Keratinocyte (primary cell): ENCODE results near the gene RHOA. TPM values are rescaled to one million over a fixed set of nuclear protein-coding genes. Genes with fewer than 3 reads are reported as not detected.

Experiments used
- DNase-seq: peaks from one replicate; pipeline ENCODE4 v3.0.0-alpha.2; 2011; ENCODE audit warnings: low read depth, missing footprints, low spot score
- FAIRE-seq: peaks from 2 replicates; lab custom pipeline; 2011; peaks lifted over from hg19 to GRCh38; lab: Jason Lieb, UNC
- H2AFZ ChIP-seq: 2 replicates; pipeline ENCODE4 v1.6.0; 2012; ENCODE audit warnings: low read length, control low read depth, inconsistent platforms; ENCODE audit not compliant: control insufficient read depth
- H3K27ac ChIP-seq: 2 replicates; pipeline ENCODE4 v1.5.1; 2011; ENCODE audit warnings: low read length; ENCODE audit not compliant: control insufficient read depth, insufficient read depth
- H3K27me3 ChIP-seq: 3 replicates; pipeline ENCODE4 v1.6.0; 2011; ENCODE audit warnings: low read length; ENCODE audit not compliant: control insufficient read depth, insufficient read depth; ENCODE audit errors: extremely low read depth
- H3K36me3 ChIP-seq, 2 experiments: 2 replicates in 1 of 2; 3 replicates in 1 of 2; pipeline ENCODE4 v1.5.1; 2011; ENCODE audit warnings: low read length in 2 of 2, mild to moderate bottlenecking in 1 of 2; ENCODE audit not compliant: control insufficient read depth in 2 of 2, insufficient read depth in 2 of 2; ENCODE audit errors: extremely low read depth in 1 of 2
- H3K4me1 ChIP-seq: 3 replicates; pipeline ENCODE4 v1.5.1; 2011; ENCODE audit warnings: low read length; ENCODE audit not compliant: control insufficient read depth, insufficient read depth; ENCODE audit errors: extremely low read depth
- H3K4me2 ChIP-seq: 3 replicates; pipeline ENCODE4 v1.6.0; 2011; ENCODE audit warnings: low read depth, low read length; ENCODE audit not compliant: control insufficient read depth, insufficient read depth; ENCODE audit errors: extremely low read depth
- H3K4me3 ChIP-seq, 3 experiments: fragments of 200-600 bp in 1 of 3; sonication (generic) in 1 of 3; 2 replicates in 2 of 3; 3 replicates in 1 of 3; pipeline ENCODE4 v1.5.1; 2011 to 2016; ENCODE audit warnings: low read length in 3 of 3, mild to moderate bottlenecking in 3 of 3, control low read depth in 2 of 3, inconsistent platforms in 1 of 3, low read depth in 1 of 3, mixed read lengths in 1 of 3, mixed run types in 1 of 3, moderate library complexity in 1 of 3; ENCODE audit not compliant: control insufficient read depth in 2 of 3, insufficient read depth in 2 of 3; ENCODE audit errors: extremely low read depth in 1 of 3
- H3K79me2 ChIP-seq: 2 replicates; pipeline ENCODE4 v1.6.0; 2012; ENCODE audit warnings: low read length; ENCODE audit not compliant: control insufficient read depth, insufficient read depth
- H3K9ac ChIP-seq: 3 replicates; pipeline ENCODE4 v1.6.0; 2011; ENCODE audit warnings: low read length; ENCODE audit not compliant: control insufficient read depth, insufficient read depth; ENCODE audit errors: extremely low read depth
- H3K9me1 ChIP-seq: 3 replicates; pipeline ENCODE4 v1.6.0; 2011; ENCODE audit warnings: low read length; ENCODE audit not compliant: control insufficient read depth, insufficient read depth; ENCODE audit errors: extremely low read depth
- H3K9me3 ChIP-seq: 2 replicates; pipeline ENCODE4 v1.5.1; 2012; ENCODE audit warnings: low read depth, low read length; ENCODE audit not compliant: control insufficient read depth
- H4K20me1 ChIP-seq: 3 replicates; pipeline ENCODE4 v1.6.0; 2011; ENCODE audit warnings: low read length; ENCODE audit not compliant: control insufficient read depth, insufficient read depth; ENCODE audit errors: extremely low read depth
- EZH2 ChIP-seq: IDR thresholded peaks from one replicate; pipeline ENCODE4 v1.6.1; 2012; ENCODE audit warnings: inconsistent platforms, mild to moderate bottlenecking, low read length, moderate library complexity
- dilution Hi-C: fragments of 300-500 bp; cut with MboI; formaldehyde crosslinking; loops from one replicate; pipeline ENCODE4 v1.7.0; 2020; ENCODE audit warnings: low sequenced_read_pairs; ENCODE audit not compliant: extremely low pct_ligation_motif_present
- polyA plus RNA-seq, 5 experiments: library from polyadenylated mRNA; depleted of rRNA in 3 of 5; stranded (reverse) in 3 of 5; stranded (forward) in 1 of 5; unstranded in 1 of 5; fragments of >200 nt; gene quantifications; 1 replicate in 1 of 5; 2 replicates in 3 of 5; 3 replicates in 1 of 5; pipeline versions ENCODE4 v1.2.1 to v1.2.3, GENCODE V29; 2011 to 2012; ENCODE audit warnings: missing spikeins in 2 of 5, low read depth in 1 of 5, low replicate concordance in 1 of 5
- TF ChIP-seq, protein P1 (sequence below), 3 experiments: IDR thresholded peaks in 1 of 3; conservative IDR thresholded peaks in 1 of 3; optimal IDR thresholded peaks in 1 of 3; 2 replicates in 2 of 3; 3 replicates in 1 of 3; pipeline versions ENCODE3 to v1.5.1; 2011; ENCODE audit warnings: low read length in 3 of 3, mild to moderate bottlenecking in 3 of 3, moderate library complexity in 2 of 3, control low read depth in 1 of 3, inconsistent platforms in 1 of 3; ENCODE audit not compliant: insufficient read depth in 2 of 3; ENCODE audit errors: extremely low read depth in 1 of 3

Gene RHOA
- polyA plus RNA-seq, 1 donor (not counting 4 experiments of a cell fraction or from before 2014, with no cell fraction given), result 332 TPM

DNA sequence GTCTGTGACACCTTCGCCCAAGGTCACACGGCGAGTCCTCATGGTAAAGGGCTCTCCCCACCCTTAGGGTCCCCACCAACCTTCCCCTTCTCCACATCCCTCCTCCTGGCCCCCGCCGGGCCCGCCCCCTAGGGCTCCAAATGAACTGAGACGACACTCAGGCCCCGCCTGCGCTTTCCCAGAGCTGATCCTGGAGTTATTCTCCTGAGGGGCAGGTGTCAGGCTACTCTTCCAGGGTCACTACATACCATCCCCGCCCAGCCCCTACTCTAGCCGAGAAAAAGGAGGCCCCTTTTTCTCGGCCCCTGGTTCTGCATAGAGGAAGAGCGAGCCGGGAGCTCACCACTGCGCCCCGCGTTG lies 72.2 kb downstream of the RHOA start:
- Histone ChIP-seq H2AFZ (peak overlapping the region; percentile 93), H3K27ac (peak overlapping the region; percentile 76), H3K36me3 (peaks cover 7 to 12% of the 10 kb centered on the region in 2 experiments), H3K4me2 (peak overlapping the region; percentile 95), H3K9me3 (no peaks in the 10 kb centered on the region), H3K9me1 (no peaks in the 10 kb centered on the region), H3K79me2 (peaks cover 45% of the 10 kb centered on the region), H3K4me1 (peaks cover 10% of the 10 kb centered on the region), H3K4me3 (peak overlapping the region; percentile 90 to 91 (median 90)), H3K27me3 (no peaks in the 10 kb centered on the region), H3K9ac (peak overlapping the region; percentile 86), H4K20me1 (no peaks in the 10 kb centered on the region)
- dilution Hi-C loops, result no loop called here
- DNase-seq (no peak), FAIRE-seq (no peak)
- TF ChIP-seq, protein P1, sequence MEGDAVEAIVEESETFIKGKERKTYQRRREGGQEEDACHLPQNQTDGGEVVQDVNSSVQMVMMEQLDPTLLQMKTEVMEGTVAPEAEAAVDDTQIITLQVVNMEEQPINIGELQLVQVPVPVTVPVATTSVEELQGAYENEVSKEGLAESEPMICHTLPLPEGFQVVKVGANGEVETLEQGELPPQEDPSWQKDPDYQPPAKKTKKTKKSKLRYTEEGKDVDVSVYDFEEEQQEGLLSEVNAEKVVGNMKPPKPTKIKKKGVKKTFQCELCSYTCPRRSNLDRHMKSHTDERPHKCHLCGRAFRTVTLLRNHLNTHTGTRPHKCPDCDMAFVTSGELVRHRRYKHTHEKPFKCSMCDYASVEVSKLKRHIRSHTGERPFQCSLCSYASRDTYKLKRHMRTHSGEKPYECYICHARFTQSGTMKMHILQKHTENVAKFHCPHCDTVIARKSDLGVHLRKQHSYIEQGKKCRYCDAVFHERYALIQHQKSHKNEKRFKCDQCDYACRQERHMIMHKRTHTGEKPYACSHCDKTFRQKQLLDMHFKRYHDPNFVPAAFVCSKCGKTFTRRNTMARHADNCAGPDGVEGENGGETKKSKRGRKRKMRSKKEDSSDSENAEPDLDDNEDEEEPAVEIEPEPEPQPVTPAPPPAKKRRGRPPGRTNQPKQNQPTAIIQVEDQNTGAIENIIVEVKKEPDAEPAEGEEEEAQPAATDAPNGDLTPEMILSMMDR (optimal IDR thresholded peaks at IDR 0.05 in 1 of 3, IDR thresholded peaks at IDR 0.05 in 1 of 3, conservative IDR thresholded peaks at IDR 0.05 in 1 of 3; ENCODE audit: extremely low read depth in 1 of 3, insufficient read depth in 2 of 3, low read length in 3 of 3), result no peak
- no peak for TF ChIP-seq EZH2

DNA sequence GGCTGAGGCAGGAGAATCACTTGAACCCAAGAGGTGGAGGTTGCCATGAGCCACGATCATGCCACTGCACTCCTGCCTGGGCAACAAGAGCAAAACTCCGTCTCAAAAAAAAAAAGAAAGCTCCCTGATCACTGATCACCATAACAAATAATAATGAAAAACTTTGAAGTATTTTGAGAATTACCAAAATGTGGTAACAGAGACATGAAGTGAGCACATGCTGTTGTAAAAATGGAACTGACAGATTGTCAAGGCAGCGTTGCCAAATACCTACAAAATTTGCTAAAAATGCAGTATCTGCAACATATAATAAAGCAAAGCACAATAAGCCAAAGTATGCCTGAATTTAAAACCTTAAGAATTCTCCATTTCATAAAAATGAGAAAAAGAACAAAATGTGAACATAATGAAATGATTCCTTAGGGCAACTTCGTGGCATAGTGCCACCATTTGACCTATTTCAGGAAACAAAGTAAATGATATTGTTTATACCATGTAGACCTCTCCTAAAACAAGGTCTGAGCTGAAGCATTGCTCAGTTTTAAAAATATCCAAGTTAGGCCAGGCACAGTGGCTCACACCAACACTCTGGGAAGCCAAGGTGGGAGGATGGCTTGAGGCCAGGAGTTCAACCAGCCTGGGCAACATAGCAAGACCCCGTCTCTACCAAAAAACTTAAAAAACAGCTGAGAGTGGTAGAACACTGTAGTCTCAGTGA lies 77.7 kb downstream of the RHOA start:
- no peak for FAIRE-seq
- H3K36me3 ChIP-seq, result peaks cover 21 to 26% of the 10 kb centered on the region in 2 experiments
- H3K79me2 ChIP-seq, result peaks cover 32% of the 10 kb centered on the region
- H2AFZ ChIP-seq, result no peak overlapping the region
- no peaks in the 10 kb centered on the region for H3K27me3 ChIP-seq
- no peak for DNase-seq
- no peaks in the 10 kb centered on the region for H4K20me1 ChIP-seq
- no peak overlapping the region for H3K27ac ChIP-seq
- H3K4me1 ChIP-seq, result no peaks in the 10 kb centered on the region
- no peak overlapping the region for H3K9ac ChIP-seq
- no peak overlapping the region for H3K4me3 ChIP-seq
- dilution Hi-C loops, result no loop called here
- H3K9me3 ChIP-seq, result no peaks in the 10 kb centered on the region
- H3K9me1 ChIP-seq, result no peaks in the 10 kb centered on the region
- no peak overlapping the region for H3K4me2 ChIP-seq
- no peak for TF ChIP-seq EZH2
- TF ChIP-seq, protein P1 (optimal IDR thresholded peaks at IDR 0.05 in 1 of 3, IDR thresholded peaks at IDR 0.05 in 1 of 3, conservative IDR thresholded peaks at IDR 0.05 in 1 of 3; ENCODE audit: extremely low read depth in 1 of 3, insufficient read depth in 2 of 3, low read length in 3 of 3), result no peak
